HK-2 (cell line): Measurements from ENCODE around the gene KRTAP12-3.
"Not testable (repeated sequence)": the region's sequence is repeated elsewhere in the genome, so short reads cannot be mapped to it uniquely, and the experiment has no call there.

ENCODE experiments used
- DNase-seq: peaks from one replicate; pipeline ENCODE4 v3.0.0-alpha.2; 2018; ENCODE audit not compliant: unreplicated experiment

KRTAP12-3 gene

GRCh38 chr21:44627181-44627822 is 30.4 kb upstream of the KRTAP12-3 start:
- DNase-seq, result not testable (repeated sequence)

DNA sequence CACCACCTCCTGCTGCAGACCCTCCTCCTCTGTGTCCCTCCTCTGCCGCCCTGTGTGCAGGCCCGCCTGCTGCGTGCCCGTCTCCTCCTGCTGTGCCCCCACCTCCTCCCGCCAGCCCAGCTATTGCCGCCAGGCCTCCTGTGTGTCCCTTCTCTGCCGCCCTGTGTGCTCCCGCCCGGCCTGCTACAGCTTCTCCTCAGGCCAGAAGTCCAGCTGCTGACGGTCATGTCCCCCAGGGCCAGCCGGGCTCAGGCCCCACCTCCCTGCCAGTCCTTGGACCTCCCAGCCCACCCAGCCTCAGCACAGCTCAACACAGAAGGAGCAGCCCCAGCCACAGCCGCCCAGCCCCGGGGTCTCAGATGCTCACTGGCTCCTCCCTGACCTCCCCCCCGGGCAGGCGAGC is 29.9 kb upstream of the KRTAP12-3 start:
- DNase-seq, result not testable (repeated sequence)

DNA sequence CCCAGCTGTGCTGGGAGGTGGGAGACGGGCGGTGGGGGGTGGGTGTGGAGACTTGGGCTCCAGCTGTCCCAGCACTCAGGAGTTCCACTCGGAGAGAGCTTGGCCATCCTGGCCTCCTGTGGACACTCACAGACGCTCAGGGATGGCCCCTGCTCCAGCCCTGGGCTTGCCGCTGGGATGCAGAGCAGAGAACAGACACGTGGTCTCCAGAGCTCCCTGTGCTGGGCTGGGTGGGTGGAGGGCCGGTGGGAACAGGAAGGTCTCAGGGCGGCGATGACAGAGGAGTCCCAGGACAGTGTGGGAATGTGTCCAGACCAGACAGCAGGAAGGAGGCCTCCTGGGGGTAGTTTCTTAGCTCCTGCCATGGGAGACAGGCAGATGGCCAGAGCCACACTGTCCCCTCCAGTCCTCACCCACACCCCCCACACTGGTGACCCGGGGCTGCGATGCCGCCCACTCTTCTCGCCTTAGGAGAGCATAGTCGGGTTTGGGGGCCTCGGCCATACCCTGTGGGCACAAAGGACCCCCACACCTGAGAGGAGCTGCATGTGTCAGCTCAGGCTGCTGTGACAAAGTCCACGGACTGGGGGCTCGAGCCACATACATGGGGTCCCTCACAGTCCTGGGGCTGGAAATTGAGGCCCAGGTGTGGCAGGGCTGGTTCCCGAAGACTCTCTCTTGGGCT is 28.9 kb upstream of the KRTAP12-3 start:
- DNase-seq, result no peak

DNA sequence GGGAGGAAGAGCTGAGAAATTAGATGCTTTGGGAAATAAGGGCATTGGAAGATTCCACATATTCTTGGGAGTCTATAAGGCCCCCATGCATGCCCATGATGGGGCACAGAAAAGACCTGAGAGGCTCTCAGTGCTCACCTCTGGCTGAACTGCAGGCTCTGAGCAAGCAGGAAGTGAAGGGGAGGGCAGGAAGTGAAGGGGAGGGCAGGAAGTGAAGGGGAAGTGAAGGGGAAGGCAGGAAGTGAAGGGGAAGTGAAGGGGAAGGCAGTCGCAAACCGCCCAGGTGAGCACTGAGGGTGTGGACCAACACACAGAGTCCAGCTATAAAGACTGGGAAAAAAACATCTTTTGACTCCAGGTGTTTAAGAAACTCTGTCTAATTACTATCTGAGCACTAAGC is 27.3 kb upstream of the KRTAP12-3 start:
- DNase-seq, result no peak

- DNase-seq, result no peak
Observed at GRCh38 chr21:44632067-44632466, 25.7 kb upstream of the KRTAP12-3 start.

DNA sequence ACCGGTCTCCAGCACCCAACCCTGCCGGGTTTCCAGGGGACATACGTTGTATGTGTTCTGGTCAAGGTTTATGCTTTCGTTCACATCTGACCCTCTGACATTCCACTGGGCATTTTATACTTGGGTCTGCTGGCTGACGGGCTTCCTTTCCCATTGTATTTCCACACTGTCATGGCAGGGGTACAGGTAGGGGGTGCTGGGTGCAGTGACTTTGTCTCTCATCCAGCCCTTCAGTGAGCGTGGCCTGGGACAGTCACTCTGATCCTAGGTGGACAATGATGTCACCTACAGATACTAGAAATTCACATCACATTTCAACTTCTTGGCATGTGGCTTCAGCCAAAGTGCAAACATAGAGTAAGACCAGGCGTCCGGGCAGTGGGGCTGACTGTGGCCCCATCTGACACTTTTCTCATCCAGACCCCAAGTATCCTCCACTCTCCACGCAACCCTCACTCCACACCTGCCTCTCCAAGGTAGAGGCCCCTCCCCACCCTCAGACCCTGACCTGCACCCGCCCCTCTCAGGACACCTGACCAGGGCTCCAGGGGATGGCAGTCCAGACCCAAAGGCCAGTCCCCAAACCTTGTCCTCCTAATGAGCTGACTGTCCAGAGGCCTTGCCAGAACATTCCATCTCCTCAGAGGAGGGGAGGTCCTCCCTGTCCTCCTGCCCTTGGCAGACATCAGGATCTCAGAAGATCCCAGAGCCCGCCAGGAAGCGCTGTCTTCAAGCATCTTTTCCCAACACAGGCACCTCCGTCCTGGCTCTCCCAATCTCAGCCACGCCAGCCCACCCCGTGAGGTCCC is 21.3 kb upstream of the KRTAP12-3 start:
- no peak for DNase-seq

DNA sequence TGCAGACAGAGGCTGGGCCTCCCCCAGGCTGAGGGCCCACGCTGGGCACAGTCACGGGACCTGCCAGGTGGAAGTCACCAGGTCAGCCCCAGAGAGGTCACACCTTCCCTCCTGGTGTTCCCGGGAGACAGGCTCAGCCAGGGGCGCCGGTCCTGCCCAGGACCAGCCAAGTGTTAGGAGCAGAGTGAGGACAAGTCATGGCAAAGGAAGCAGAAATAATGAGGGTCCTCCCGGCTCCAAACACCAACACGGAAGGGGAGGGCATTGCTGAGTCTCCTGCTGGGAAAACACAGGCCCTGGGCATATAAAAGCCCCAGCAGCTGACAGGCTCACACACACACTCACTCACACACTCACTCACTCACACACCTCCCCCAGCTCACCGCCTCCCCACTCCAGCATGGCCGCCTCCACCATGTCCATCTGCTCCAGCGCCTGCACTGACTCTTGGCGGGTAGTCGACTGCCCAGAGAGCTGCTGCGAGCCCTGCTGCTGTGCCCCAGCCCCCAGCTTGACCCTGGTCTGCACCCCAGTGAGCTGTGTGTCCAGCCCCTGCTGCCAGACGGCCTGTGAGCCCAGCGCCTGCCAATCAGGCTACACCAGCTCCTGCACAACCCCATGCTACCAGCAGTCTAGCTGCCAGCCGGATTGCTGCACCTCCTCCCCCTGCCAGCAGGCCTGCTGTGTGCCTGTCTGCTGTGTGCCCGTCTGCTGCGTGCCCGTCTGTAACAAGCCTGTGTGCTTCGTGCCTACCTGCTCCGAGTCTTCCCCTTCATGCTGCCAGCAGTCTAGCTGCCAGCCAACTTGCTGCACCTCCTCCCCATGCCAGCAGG is 20.5 kb upstream of the KRTAP12-3 start, which contains the start of gene KRTAP10-10:
Gene KRTAP10-10, plus strand, starts transcription at position 339 of the 833 bp plus-strand sequence. Its CDS starts 62 bp downstream, at position 401.
- no peak for DNase-seq

- not testable (repeated sequence) for DNase-seq
Observed at GRCh38 chr21:44637851-44638348, 19.8 kb upstream of the KRTAP12-3 start.

DNA sequence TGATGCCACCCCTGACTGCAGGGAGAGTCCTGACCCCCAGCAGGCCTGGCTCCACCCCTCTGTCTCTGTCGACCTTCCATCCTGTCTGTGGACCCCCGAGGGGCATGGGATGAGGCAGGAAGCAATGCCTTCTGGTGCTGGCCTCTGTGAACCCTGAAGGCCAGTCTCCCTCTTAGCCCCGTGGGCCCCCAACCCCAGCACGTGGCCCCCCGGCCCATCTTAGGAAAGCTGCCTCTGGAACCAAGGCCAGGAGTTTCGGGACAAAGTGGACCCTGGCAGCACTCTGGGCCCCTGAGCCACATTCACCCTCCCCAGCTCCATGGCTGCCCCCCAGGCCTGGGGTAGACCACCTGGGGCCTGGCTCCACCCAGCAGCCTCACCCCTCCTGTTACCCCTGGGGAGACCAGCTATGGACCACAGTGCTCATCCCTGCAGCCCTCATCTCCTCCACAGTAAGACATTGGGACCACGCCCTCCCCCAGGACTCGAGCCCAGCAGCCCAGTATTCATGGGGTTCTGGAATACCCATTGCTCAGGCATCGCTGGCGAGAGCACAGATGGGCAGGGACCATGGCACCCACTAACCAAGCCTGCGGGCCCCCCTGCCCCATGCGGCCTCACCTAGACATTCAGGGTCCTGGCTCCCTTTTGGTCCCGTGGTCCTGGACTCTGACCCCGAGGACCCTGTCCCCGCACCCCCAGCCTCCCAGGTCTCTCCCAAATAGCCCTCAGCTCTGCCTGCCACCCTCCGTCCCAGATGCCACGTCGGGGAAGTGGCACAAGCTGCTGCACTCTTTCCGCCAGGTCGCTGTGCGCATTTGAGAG is 19.0 kb upstream of the KRTAP12-3 start:
- DNase-seq, result not testable (repeated sequence)

DNA sequence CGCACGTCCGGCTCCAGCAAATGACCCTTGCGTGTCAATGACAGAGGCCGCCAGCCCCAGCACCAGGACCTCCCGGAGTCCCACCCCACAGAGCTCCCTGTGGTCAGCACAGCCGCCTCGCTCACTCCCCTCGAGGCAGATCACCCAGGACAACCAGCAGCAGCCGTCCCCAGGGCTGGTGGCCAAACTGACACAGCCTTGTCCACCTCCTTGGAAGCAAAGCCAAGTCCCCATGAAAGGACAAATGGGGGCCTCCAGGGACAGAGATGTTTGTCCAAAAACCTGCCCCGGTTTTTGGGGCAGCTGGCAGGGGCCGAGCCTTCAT is 18.4 kb upstream of the KRTAP12-3 start:
- no peak for DNase-seq

DNA sequence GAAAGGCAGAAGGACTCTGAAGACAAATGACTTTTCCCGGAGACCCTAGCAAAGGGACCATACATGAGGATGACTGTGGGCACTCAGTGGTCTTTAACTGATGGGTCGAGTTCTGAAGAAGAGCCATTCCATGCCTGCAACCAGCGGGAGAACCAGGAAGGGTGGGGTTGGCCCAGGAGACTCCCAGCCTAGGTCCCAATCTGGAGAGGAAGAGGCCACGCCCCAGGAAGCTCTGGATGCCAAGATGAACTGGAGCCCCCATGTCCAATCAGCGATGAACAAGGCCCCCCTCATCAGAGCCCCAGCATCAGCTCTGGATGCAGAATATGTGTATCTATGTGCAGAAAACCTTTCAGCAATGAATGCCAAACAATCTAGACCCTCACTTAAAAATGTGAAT is 17.0 kb upstream of the KRTAP12-3 start:
- DNase-seq, result no peak

- DNase-seq, result no peak
Observed at GRCh38 chr21:44643741-44644310, 13.9 kb upstream of the KRTAP12-3 start.

GRCh38 chr21:44644878-44645277 is 12.9 kb upstream of the KRTAP12-3 start:
- DNase-seq, result no peak

DNA sequence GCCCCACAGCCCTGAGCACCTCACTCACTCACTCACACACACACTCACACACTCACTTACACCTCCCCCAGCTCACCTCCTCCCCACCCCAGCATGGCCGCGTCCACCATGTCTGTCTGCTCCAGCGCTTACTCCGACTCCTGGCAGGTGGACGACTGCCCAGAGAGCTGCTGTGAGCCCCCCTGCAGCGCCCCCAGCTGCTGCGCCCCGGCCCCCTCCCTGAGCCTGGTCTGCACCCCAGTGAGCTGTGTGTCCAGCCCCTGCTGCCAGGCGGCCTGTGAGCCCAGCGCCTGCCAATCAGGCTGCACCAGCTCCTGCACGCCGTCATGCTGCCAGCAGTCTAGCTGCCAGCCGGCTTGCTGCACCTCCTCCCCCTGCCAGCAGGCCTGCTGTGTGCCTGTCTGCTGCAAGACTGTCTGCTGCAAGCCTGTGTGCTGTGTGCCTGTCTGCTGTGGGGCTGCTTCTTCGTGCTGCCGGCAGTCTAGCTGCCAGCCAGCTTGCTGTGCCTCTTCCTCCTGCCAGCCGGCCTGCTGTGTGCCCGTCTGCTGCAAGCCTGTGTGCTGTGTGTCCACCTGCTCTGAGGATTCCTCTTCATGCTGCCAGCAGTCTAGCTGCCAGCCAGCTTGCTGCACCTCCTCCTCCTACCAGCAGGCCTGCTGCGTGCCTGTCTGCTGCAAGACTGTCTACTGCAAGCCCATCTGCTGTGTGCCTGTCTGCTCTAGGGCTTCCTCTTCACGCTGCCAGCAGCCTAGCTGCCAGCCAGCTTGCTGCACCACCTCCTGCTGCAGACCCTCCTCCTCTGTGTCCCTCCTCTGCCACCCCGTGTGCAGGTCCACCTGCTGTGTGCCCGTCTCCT is 11.1 kb upstream of the KRTAP12-3 start, which contains the start of gene KRTAP10-11:
Gene KRTAP10-11, plus strand, starts transcription at position 49 of the 856 bp plus-strand sequence. Its CDS starts 45 bp downstream, at position 94.
- DNase-seq, result not testable (repeated sequence)

DNA sequence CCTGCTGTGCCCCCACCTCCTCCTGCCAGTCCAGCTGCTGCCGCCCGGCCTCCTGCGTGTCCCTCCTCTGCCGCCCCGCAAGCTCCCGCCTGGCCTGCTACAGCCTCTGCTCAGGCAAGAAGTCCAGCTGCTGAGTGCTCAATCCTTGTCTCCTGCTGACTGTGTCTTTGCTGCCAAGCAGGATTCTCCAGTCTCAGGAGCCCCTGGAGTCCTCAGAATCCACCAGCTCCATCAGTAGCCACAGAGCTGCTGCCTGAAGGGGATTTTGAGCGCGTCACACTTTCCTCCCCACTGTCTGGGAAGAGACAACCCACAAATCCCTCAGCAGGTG is 10.5 kb upstream of the KRTAP12-3 start:
- DNase-seq, result no peak

GRCh38 chr21:44648557-44649311 is 9.0 kb upstream of the KRTAP12-3 start:
- no peak for DNase-seq

DNA sequence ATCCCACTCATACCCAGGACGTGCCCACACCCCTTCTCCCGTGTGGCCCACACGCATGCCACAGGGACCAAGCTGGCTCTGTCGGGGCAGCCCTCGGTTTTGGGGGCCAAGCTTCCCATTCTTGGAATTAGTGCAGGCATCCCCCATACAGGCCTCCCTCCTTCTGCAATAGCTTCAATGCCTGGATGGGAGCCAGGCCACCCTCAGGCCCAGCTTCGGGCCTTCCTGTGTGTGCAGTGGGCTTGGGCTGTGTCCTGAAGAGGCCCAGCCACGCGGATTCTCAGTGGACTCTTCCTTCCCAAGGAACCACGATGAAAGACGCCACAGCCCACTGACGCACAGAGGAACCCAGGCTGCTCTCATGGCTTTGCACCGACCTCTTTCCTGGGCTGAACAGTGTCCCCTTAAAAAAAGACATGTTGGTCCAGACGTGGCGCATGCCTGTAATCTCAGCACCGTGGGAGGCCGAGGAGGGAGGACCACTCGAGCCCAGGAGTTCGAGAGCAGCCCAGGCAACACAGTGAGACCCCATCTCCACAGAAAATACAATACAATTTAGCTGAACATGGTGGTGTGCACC is 8.1 kb upstream of the KRTAP12-3 start:
- no peak for DNase-seq

DNA sequence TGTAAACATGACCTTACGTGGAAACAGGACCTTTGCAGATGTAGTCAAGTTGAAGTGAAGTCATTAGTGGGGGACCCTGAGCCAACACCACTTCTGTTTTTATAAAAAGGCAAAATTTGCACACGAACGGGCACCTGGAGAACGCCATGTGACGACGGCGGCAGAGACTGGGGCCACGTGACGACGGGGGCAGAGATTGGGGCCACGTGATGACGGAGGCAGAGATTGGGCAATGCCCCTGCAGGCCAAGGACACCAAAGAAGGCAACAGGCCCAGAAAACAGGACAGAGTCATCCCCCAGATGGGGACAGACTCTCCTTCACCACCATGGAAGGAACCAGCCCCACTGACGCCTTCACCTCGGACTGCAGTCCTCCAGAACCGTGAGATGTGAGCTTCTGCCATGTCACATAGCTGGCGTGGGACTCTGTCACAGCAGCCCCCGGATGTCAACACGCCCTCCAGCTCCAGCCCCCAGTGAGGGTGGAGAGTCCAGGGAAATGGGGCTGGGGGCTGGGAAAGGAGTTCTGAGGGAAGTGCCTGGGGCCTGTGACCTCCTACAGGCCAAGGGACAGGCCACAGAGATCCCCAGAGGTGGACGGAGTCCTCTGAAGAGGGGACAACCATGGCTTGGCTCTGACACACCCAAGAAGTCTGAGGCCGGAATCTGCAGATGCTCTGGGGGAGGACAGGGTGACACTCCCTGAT is 7.3 kb upstream of the KRTAP12-3 start:
- DNase-seq, result no peak
